Muscle layer of colon (tissue), 2 donors: ENCODE results near the gene GRID2.
A peak's percentile ranks its signal among the peaks of the same experiment; 100 is the strongest.

Experiments used
- H3K27ac ChIP-seq: one replicate; pipeline ENCODE4 v1.7.0; 2013; ENCODE audit warnings: low read depth, mild to moderate bottlenecking, low read length, moderate library complexity
- H3K27me3 ChIP-seq, 2 donors: one replicate each; pipeline ENCODE4 v1.7.0; 2013; ENCODE audit warnings: low read length in 2 of 2, mild to moderate bottlenecking in 2 of 2; ENCODE audit not compliant: insufficient read depth in 2 of 2, control insufficient read depth in 1 of 2
- H3K36me3 ChIP-seq: one replicate; pipeline ENCODE4 v1.7.0; 2013; ENCODE audit warnings: mild to moderate bottlenecking, low read length; ENCODE audit not compliant: insufficient read depth
- H3K4me1 ChIP-seq: one replicate; pipeline ENCODE4 v1.7.0; 2013; ENCODE audit warnings: mild to moderate bottlenecking, low read length; ENCODE audit not compliant: insufficient read depth
- H3K4me3 ChIP-seq, 2 donors: one replicate each; pipeline ENCODE4 v1.7.0; 2013; ENCODE audit warnings: low read length in 2 of 2, low read depth in 1 of 2, mild to moderate bottlenecking in 1 of 2, moderate library complexity in 1 of 2
- H3K9ac ChIP-seq: one replicate; pipeline ENCODE4 v1.7.0; 2013; ENCODE audit warnings: low read length
- H3K9me3 ChIP-seq: one replicate; pipeline ENCODE4 v1.7.0; 2013; ENCODE audit warnings: mild to moderate bottlenecking, low read length
- donor health status: abdominal sarcoma.
- donor health status: Adenocarcinoma of cecum.

Gene GRID2

GRCh38 chr4:92305878-92306520 is 2.2 kb downstream of the GRID2 start:
- Histone ChIP-seq H3K4me1 (peaks cover 16% of the 10 kb centered on the region), H3K27me3 (peaks cover 26 to 40% of the 10 kb centered on the region in 2 donors), H3K36me3 (no peaks in the 10 kb centered on the region), H3K4me3 (peak overlapping the region; percentile 2 to 42), H3K9ac (no peak overlapping the region), H3K27ac (no peak overlapping the region), H3K9me3 (no peaks in the 10 kb centered on the region)

- Histone ChIP-seq H3K4me3 (no peak overlapping the region), H3K4me1 (peaks cover 16% of the 10 kb centered on the region), H3K36me3 (no peaks in the 10 kb centered on the region), H3K27me3 (peaks cover 26 to 37% of the 10 kb centered on the region in 2 donors), H3K9me3 (no peaks in the 10 kb centered on the region), H3K27ac (no peak overlapping the region), H3K9ac (no peak overlapping the region)
These were observed 3.4 kb downstream of the GRID2 start for GRCh38 chr4:92307181-92307580.

- Histone ChIP-seq H3K4me1 (peaks cover 16% of the 10 kb centered on the region), H3K27me3 (peaks cover 19 to 32% of the 10 kb centered on the region in 2 donors), H3K9me3 (no peaks in the 10 kb centered on the region), H3K9ac (no peak overlapping the region), H3K27ac (no peak overlapping the region), H3K4me3 (no peak overlapping the region), H3K36me3 (no peaks in the 10 kb centered on the region)
These were observed 4.1 kb downstream of the GRID2 start for GRCh38 chr4:92307866-92308265.

- Histone ChIP-seq H3K36me3 (no peaks in the 10 kb centered on the region), H3K4me1 (no peaks in the 10 kb centered on the region), H3K27ac (no peak overlapping the region), H3K9me3 (no peaks in the 10 kb centered on the region), H3K9ac (no peak overlapping the region), H3K4me3 (no peak overlapping the region), H3K27me3 (no peaks in the 10 kb centered on the region)
These were observed 13.3 kb downstream of the GRID2 start for GRCh38 chr4:92317047-92317446.

GRCh38 chr4:92328095-92328494 is 24.3 kb downstream of the GRID2 start:
- H3K36me3 ChIP-seq, result no peaks in the 10 kb centered on the region
- no peaks in the 10 kb centered on the region for H3K27me3 ChIP-seq
- no peaks in the 10 kb centered on the region for H3K4me1 ChIP-seq
- no peak overlapping the region for H3K27ac ChIP-seq
- H3K4me3 ChIP-seq, result no peak overlapping the region
- no peak overlapping the region for H3K9ac ChIP-seq
- H3K9me3 ChIP-seq, result no peaks in the 10 kb centered on the region

- no peak overlapping the region for H3K9ac ChIP-seq
- H3K36me3 ChIP-seq, result no peaks in the 10 kb centered on the region
- peaks cover 9% of the 10 kb centered on the region for H3K4me1 ChIP-seq
- H3K4me3 ChIP-seq, result no peak overlapping the region
- H3K27me3 ChIP-seq, result no peaks in the 10 kb centered on the region
- no peaks in the 10 kb centered on the region for H3K9me3 ChIP-seq
- no peak overlapping the region for H3K27ac ChIP-seq
These were observed 29.2 kb downstream of the GRID2 start for GRCh38 chr4:92333016-92333415.

- H3K27ac ChIP-seq, result no peak overlapping the region
- no peaks in the 10 kb centered on the region for H3K9me3 ChIP-seq
- no peak overlapping the region for H3K4me3 ChIP-seq
- peaks cover 9% of the 10 kb centered on the region for H3K4me1 ChIP-seq
- no peak overlapping the region for H3K9ac ChIP-seq
- H3K27me3 ChIP-seq, result no peaks in the 10 kb centered on the region
- H3K36me3 ChIP-seq, result no peaks in the 10 kb centered on the region
These were observed 31.1 kb downstream of the GRID2 start for GRCh38 chr4:92334716-92335350.

- Histone ChIP-seq H3K36me3 (no peaks in the 10 kb centered on the region), H3K9me3 (no peaks in the 10 kb centered on the region), H3K27ac (no peak overlapping the region), H3K4me1 (peaks cover 2% of the 10 kb centered on the region), H3K4me3 (no peak overlapping the region), H3K9ac (no peak overlapping the region), H3K27me3 (no peaks in the 10 kb centered on the region)
These were observed 35.9 kb downstream of the GRID2 start for GRCh38 chr4:92339676-92340075.

- Histone ChIP-seq H3K4me1 (no peaks in the 10 kb centered on the region), H3K27ac (no peak overlapping the region), H3K4me3 (no peak overlapping the region), H3K9ac (no peak overlapping the region), H3K27me3 (no peaks in the 10 kb centered on the region), H3K36me3 (no peaks in the 10 kb centered on the region), H3K9me3 (no peaks in the 10 kb centered on the region)
These were observed 40.5 kb downstream of the GRID2 start for GRCh38 chr4:92344216-92344615.

- Histone ChIP-seq H3K4me3 (no peak overlapping the region), H3K9ac (no peak overlapping the region), H3K27me3 (no peaks in the 10 kb centered on the region), H3K27ac (no peak overlapping the region), H3K9me3 (no peaks in the 10 kb centered on the region), H3K4me1 (no peaks in the 10 kb centered on the region), H3K36me3 (no peaks in the 10 kb centered on the region)
These were observed 42.5 kb downstream of the GRID2 start for GRCh38 chr4:92346289-92346688.

GRCh38 chr4:92357966-92358365 is 54.2 kb downstream of the GRID2 start:
- Histone ChIP-seq H3K4me1 (no peaks in the 10 kb centered on the region), H3K9ac (no peak overlapping the region), H3K27me3 (no peaks in the 10 kb centered on the region), H3K36me3 (no peaks in the 10 kb centered on the region), H3K4me3 (no peak overlapping the region), H3K27ac (no peak overlapping the region), H3K9me3 (no peaks in the 10 kb centered on the region)

- Histone ChIP-seq H3K27ac (no peak overlapping the region), H3K9ac (no peak overlapping the region), H3K9me3 (no peaks in the 10 kb centered on the region), H3K36me3 (no peaks in the 10 kb centered on the region), H3K4me3 (no peak overlapping the region), H3K27me3 (no peaks in the 10 kb centered on the region), H3K4me1 (no peaks in the 10 kb centered on the region)
These were observed 55.7 kb downstream of the GRID2 start for GRCh38 chr4:92359491-92359890.
